Tibial nerve (tissue), 4 donors: ENCODE results near the gene FLYWCH2. TPM values are rescaled to one million over a fixed set of nuclear protein-coding genes. Genes with fewer than 3 reads are reported as not detected.
"Not testable (repeated sequence)": the region's sequence is repeated elsewhere in the genome, so short reads cannot be mapped to it uniquely, and the experiment has no call there.

Experiments used
- DNase-seq, 2 donors: peaks; one replicate each; pipeline ENCODE4 v3.0.0-alpha.2; 2019; ENCODE audit warnings: low spot score in 2 of 2
- H3K27ac ChIP-seq, 4 donors: fragments of 200-600 bp; sonication (generic) in 3 of 4; one replicate each; pipeline ENCODE4 v1.5.1; 2017 to 2019; ENCODE audit warnings: mild to moderate bottlenecking in 1 of 4
- H3K27me3 ChIP-seq, 2 donors: fragments of 200-600 bp; sonication (generic) in 1 of 2; one replicate each; pipeline versions ENCODE4 v1.5.1 to v1.6.0; 2017 to 2019
- H3K36me3 ChIP-seq, 3 donors: fragments of 200-600 bp; sonication (generic); one replicate each; pipeline ENCODE4 v1.5.1; 2018 to 2019
- H3K4me1 ChIP-seq, 4 donors: fragments of 200-600 bp; sonication (generic) in 3 of 4; one replicate each; pipeline ENCODE4 v1.5.1; 2017 to 2019
- H3K4me3 ChIP-seq, 4 donors: fragments of 200-600 bp; sonication (generic) in 3 of 4; one replicate each; pipeline ENCODE4 v1.5.1; 2017 to 2019; ENCODE audit warnings: mild to moderate bottlenecking in 1 of 4, moderate library complexity in 1 of 4
- H3K9me3 ChIP-seq, 4 donors: fragments of 200-600 bp; sonication (generic) in 3 of 4; one replicate each; pipeline ENCODE4 v1.5.1; 2017 to 2019
- CTCF ChIP-seq, 5 experiments: fragments of 200-600 bp in 3 of 5; fragments of 450-650 bp in 2 of 5; sonication (generic) in 3 of 5; IDR thresholded peaks; one replicate each; pipeline ENCODE4 v1.5.1; 2016 to 2019; ENCODE audit warnings: antibody characterized with exemption in 5 of 5, mild to moderate bottlenecking in 3 of 5, moderate library complexity in 2 of 5
- EP300 ChIP-seq, 2 donors: sonication (generic); formaldehyde crosslinking; IDR thresholded peaks; one replicate each; pipeline ENCODE4 v1.6.1; 2017; ENCODE audit warnings: antibody characterized with exemption in 2 of 2, mild to moderate bottlenecking in 1 of 2
- POLR2A ChIP-seq, 2 donors: fragments of 450-650 bp; IDR thresholded peaks; one replicate each; pipeline ENCODE4 v1.6.1; 2017; ENCODE audit warnings: antibody characterized with exemption in 2 of 2, mild to moderate bottlenecking in 2 of 2, moderate library complexity in 2 of 2
- WGBS, 2 donors: methylation state at CpG; one replicate each; pipeline ENCODE4 v1.1.5; 2018; 5-methylcytosine and 5-hydroxymethylcytosine counted together
- total RNA-seq, 4 donors: library from RNA; depleted of rRNA; stranded (reverse); fragments of >200 nt; gene quantifications; one replicate each; pipeline ENCODE4 v1.1.0, GENCODE V29; 2016

The FLYWCH2 gene
- total RNA-seq, 4 donors from 2014 or later = 66.2 to 76.8 (median 72.8) TPM

- H3K36me3 ChIP-seq = peaks cover 0 to 58% (median 16%) of the 10 kb centered on the region in 3 donors
- H3K27me3 ChIP-seq = no peaks in the 10 kb centered on the region
- H3K4me3 ChIP-seq = no peak overlapping the region
- no peak for DNase-seq
- no peak overlapping the region for H3K27ac ChIP-seq
- WGBS, 2 donors = 90 to 92% methylated on average over 6 to 15 of the region's 15 CpGs
- peaks cover 0 to 21% (median 6%) of the 10 kb centered on the region in 4 donors for H3K4me1 ChIP-seq
- no peaks in the 10 kb centered on the region for H3K9me3 ChIP-seq
- TF ChIP-seq POLR2A (IDR thresholded peaks at IDR 0.05) (no peak), EP300 (IDR thresholded peaks at IDR 0.05) (no peak), CTCF (IDR thresholded peaks at IDR 0.05) (no peak)
These were observed 47.2 kb downstream of the FLYWCH2 start for GRCh38 chr16:2930236-2930635.

DNA sequence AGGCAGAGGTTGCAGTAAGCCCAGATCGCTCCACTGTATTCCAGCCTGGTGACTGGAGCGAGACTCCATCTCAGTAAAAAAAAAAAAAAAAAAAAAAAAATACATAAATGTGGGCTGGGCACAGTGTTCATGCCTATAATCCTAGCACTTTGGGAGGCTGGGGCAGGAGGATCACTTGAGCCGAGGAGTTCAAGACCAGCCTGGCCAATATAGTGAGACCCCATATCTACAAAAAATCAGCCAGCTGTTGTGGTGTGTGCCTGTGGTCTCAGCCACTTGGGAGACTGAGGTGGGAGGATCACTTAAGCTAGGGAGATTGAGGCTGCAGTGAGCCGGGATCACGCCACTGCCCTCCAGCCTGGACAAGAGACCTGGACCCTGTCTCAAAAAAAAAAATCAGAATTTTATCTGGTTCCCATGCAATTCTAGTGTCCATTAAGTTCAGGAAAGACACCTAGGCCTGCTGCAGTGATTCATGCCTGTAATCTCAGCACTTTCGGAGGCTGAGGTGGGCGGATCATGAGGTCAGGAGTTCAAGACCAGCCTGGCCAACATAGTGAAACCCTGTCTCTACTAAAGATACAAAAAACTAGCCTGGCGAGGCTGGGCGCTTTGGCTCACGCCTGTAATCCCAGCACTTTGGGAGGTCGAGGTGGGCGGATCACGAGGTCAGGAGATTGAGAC, 48.4 kb downstream of the FLYWCH2 start:
- WGBS, 2 donors = 84 to 86% methylated on average over 13 of the region's 13 CpGs
- Histone ChIP-seq H3K4me1 (peaks cover 0 to 11% (median 4%) of the 10 kb centered on the region in 4 donors), H3K36me3 (peaks cover 0 to 69% (median 16%) of the 10 kb centered on the region in 3 donors)
- H3K9me3 ChIP-seq, H3K4me3 ChIP-seq, H3K27me3 ChIP-seq, H3K27ac ChIP-seq, DNase-seq: not testable (repeated sequence)

GRCh38 chr16:2933136-2933535, 50.1 kb downstream of the FLYWCH2 start:
- peaks cover 4 to 87% (median 20%) of the 10 kb centered on the region in 3 donors for H3K36me3 ChIP-seq
- WGBS, 2 donors = 93 to 94% methylated on average over 23 of the region's 30 CpGs
- TF ChIP-seq EP300 (IDR thresholded peaks at IDR 0.05) = no peak
- TF ChIP-seq CTCF (IDR thresholded peaks at IDR 0.05) = no peak
- no peak for TF ChIP-seq POLR2A (IDR thresholded peaks at IDR 0.05)
- H3K4me3 ChIP-seq = no peak overlapping the region
- no peak for DNase-seq
- H3K4me1 ChIP-seq = no peaks in the 10 kb centered on the region
- H3K27me3 ChIP-seq = no peaks in the 10 kb centered on the region
- H3K27ac ChIP-seq = no peak overlapping the region
- H3K9me3 ChIP-seq = no peaks in the 10 kb centered on the region

DNA sequence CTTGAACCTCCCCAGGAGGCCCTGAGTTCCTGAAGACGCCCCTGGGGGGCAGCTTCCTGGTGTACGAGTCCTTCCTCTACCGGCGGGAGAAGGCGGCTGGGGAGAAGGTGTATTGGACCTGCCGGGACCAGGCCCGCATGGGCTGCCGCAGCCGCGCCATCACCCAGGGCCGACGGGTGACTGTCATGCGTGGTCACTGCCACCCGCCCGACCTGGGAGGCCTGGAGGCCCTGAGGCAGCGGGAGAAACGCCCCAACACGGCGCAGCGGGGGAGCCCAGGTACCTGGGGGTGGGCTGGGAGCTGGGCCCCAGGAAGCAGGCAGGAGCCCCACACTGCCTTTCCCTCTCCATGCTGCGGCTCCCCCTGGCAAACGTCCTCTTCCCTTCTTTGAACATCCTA, 50.7 kb downstream of the FLYWCH2 start:
- 87 to 89% methylated on average over 20 to 22 of the region's 22 CpGs for WGBS, 2 donors
- Histone ChIP-seq H3K9me3 (no peaks in the 10 kb centered on the region), H3K4me1 (no peaks in the 10 kb centered on the region), H3K27me3 (no peaks in the 10 kb centered on the region), H3K36me3 (peaks cover 4 to 93% (median 23%) of the 10 kb centered on the region in 3 donors), H3K27ac (no peak overlapping the region), H3K4me3 (no peak overlapping the region)
- no peak for TF ChIP-seq CTCF (IDR thresholded peaks at IDR 0.05)
- TF ChIP-seq EP300 (IDR thresholded peaks at IDR 0.05) = no peak
- no peak for TF ChIP-seq POLR2A (IDR thresholded peaks at IDR 0.05)
- no peak for DNase-seq

DNA sequence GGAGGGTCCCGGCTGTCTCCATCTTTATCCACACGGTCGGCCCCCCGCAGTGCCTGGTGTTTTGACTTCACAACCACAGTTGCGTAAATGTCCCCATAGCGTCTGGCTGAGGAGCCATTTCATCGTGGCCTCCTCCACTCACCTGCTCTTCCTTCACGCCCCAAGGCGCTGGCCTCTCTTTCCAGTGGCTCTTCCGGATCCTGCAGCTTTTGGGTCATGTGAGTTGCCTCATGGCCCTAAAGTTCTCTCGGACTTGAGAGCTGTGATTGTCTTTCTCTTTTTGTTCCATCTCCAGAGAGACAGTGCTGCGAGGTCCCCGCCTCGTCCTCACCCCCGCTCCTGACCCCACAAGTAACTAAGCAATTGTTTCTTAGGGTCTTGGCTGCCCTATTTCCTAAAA, 51.4 kb downstream of the FLYWCH2 start:
- no peak for DNase-seq
- peaks cover 4 to 94% (median 27%) of the 10 kb centered on the region in 3 donors for H3K36me3 ChIP-seq
- no peak for TF ChIP-seq CTCF (IDR thresholded peaks at IDR 0.05)
- no peak for TF ChIP-seq POLR2A (IDR thresholded peaks at IDR 0.05)
- TF ChIP-seq EP300 (IDR thresholded peaks at IDR 0.05) = no peak
- WGBS, 2 donors = 82 to 85% methylated on average over 15 of the region's 15 CpGs
- H3K4me3 ChIP-seq = no peak overlapping the region
- H3K27ac ChIP-seq = no peak overlapping the region
- no peaks in the 10 kb centered on the region for H3K4me1 ChIP-seq
- H3K9me3 ChIP-seq = no peaks in the 10 kb centered on the region
- no peaks in the 10 kb centered on the region for H3K27me3 ChIP-seq
